Astrocyte (in vitro differentiated cells and primary cell): ENCODE results near the gene CDK5RAP2. TPM values are rescaled to one million over a fixed set of nuclear protein-coding genes. Genes with fewer than 3 reads are reported as not detected.

ENCODE experiments used
- DNase-seq: peaks from one replicate; pipeline ENCODE4 v3.0.0-alpha.2; 2010; ENCODE audit warnings: low read depth
- FAIRE-seq: peaks from 2 replicates; lab custom pipeline; 2011; peaks lifted over from hg19 to GRCh38; lab: Jason Lieb, UNC
- H2AFZ ChIP-seq: 2 replicates; pipeline ENCODE4 v1.6.0; 2012; ENCODE audit warnings: low read depth, low read length, inconsistent platforms
- H3K27ac ChIP-seq: 2 replicates; pipeline ENCODE4 v1.5.1; 2011; ENCODE audit warnings: low read depth, low read length, inconsistent platforms
- H3K27me3 ChIP-seq: 2 replicates; pipeline ENCODE4 v1.6.0; 2011; ENCODE audit warnings: low read length, inconsistent platforms; ENCODE audit not compliant: insufficient read depth
- H3K36me3 ChIP-seq: 2 replicates; pipeline ENCODE4 v1.5.1; 2011; ENCODE audit warnings: low read length, inconsistent platforms; ENCODE audit not compliant: insufficient read depth
- H3K4me1 ChIP-seq: 2 replicates; pipeline ENCODE4 v1.5.1; 2011; ENCODE audit warnings: low read length, inconsistent platforms; ENCODE audit not compliant: insufficient read depth
- H3K4me2 ChIP-seq: 2 replicates; pipeline ENCODE4 v1.6.0; 2012; ENCODE audit warnings: low read length, inconsistent platforms
- H3K4me3 ChIP-seq: 2 replicates; pipeline ENCODE4 v1.5.1; 2011; ENCODE audit warnings: low read depth, mild to moderate bottlenecking, low read length, inconsistent platforms; ENCODE audit not compliant: insufficient read depth
- H3K79me2 ChIP-seq: 2 replicates; pipeline ENCODE4 v1.6.0; 2012; ENCODE audit warnings: mild to moderate bottlenecking, low read length, inconsistent platforms; ENCODE audit not compliant: insufficient read depth
- H3K9ac ChIP-seq: 2 replicates; pipeline ENCODE4 v1.6.0; 2012; ENCODE audit warnings: mild to moderate bottlenecking, low read length, inconsistent platforms
- H3K9me3 ChIP-seq: 2 replicates; pipeline ENCODE4 v1.5.1; 2012; ENCODE audit warnings: low read depth, mild to moderate bottlenecking, low read length, inconsistent platforms; ENCODE audit not compliant: insufficient read depth
- H4K20me1 ChIP-seq: 2 replicates; pipeline ENCODE4 v1.6.0; 2012; ENCODE audit warnings: low read length, inconsistent platforms; ENCODE audit not compliant: insufficient read depth
- H3K27ac Mint-ChIP-seq: one replicate; pipeline ENCODE4 v1.8.0; 2021; ENCODE audit warnings: mild to moderate bottlenecking, mixed read lengths; ENCODE audit not compliant: unreplicated experiment
- H3K27me3 Mint-ChIP-seq: one replicate; pipeline ENCODE4 v1.8.0; 2021; ENCODE audit warnings: low read depth, mixed read lengths; ENCODE audit not compliant: unreplicated experiment
- H3K36me3 Mint-ChIP-seq: one replicate; pipeline ENCODE4 v1.8.0; 2021; ENCODE audit warnings: low read depth, mixed read lengths; ENCODE audit not compliant: unreplicated experiment
- H3K4me1 Mint-ChIP-seq: one replicate; pipeline ENCODE4 v1.8.0; 2021; ENCODE audit warnings: low read depth, mixed read lengths; ENCODE audit not compliant: unreplicated experiment
- H3K4me3 Mint-ChIP-seq: one replicate; pipeline ENCODE4 v1.8.0; 2021; ENCODE audit warnings: mild to moderate bottlenecking, moderate library complexity, mixed read lengths; ENCODE audit not compliant: unreplicated experiment
- H3K9me3 Mint-ChIP-seq: one replicate; pipeline ENCODE4 v1.8.0; 2021; ENCODE audit warnings: mild to moderate bottlenecking, mixed read lengths; ENCODE audit not compliant: unreplicated experiment
- EZH2 ChIP-seq: IDR thresholded peaks from 2 replicates; pipeline ENCODE4 v1.6.1; 2012; ENCODE audit warnings: mild to moderate bottlenecking, low read length, inconsistent platforms; ENCODE audit not compliant: insufficient read depth
- total RNA-seq: library from RNA; stranded (reverse); gene quantifications from 2 replicates; pipeline ENCODE4 v1.2.1, GENCODE V29; 2021
- TF ChIP-seq, protein P1 (sequence below): IDR thresholded peaks from 2 replicates; pipeline ENCODE4 v1.5.1; 2011; ENCODE audit warnings: low read depth, mild to moderate bottlenecking, inconsistent platforms, low read length, moderate library complexity; ENCODE audit not compliant: insufficient read depth

Gene CDK5RAP2
- total RNA-seq, 1 donor from 2014 or later: 36.3 TPM

- H3K9me3 Mint-ChIP-seq: no peaks in the 10 kb centered on the region
- H3K27me3 Mint-ChIP-seq: no peaks in the 10 kb centered on the region
- FAIRE-seq (no peak), DNase-seq (no peak)
- H3K79me2 ChIP-seq: no peaks in the 10 kb centered on the region
- no peaks in the 10 kb centered on the region for H3K9me3 ChIP-seq
- H3K4me3 Mint-ChIP-seq: no peak overlapping the region
- peaks cover 5% of the 10 kb centered on the region for H3K36me3 Mint-ChIP-seq
- no peak for TF ChIP-seq EZH2
- TF ChIP-seq, protein P1, sequence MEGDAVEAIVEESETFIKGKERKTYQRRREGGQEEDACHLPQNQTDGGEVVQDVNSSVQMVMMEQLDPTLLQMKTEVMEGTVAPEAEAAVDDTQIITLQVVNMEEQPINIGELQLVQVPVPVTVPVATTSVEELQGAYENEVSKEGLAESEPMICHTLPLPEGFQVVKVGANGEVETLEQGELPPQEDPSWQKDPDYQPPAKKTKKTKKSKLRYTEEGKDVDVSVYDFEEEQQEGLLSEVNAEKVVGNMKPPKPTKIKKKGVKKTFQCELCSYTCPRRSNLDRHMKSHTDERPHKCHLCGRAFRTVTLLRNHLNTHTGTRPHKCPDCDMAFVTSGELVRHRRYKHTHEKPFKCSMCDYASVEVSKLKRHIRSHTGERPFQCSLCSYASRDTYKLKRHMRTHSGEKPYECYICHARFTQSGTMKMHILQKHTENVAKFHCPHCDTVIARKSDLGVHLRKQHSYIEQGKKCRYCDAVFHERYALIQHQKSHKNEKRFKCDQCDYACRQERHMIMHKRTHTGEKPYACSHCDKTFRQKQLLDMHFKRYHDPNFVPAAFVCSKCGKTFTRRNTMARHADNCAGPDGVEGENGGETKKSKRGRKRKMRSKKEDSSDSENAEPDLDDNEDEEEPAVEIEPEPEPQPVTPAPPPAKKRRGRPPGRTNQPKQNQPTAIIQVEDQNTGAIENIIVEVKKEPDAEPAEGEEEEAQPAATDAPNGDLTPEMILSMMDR: no peak
- H4K20me1 ChIP-seq: no peaks in the 10 kb centered on the region
- peaks cover 49% of the 10 kb centered on the region for H3K4me1 ChIP-seq
- H3K4me2 ChIP-seq: no peak overlapping the region
- H3K9ac ChIP-seq: no peak overlapping the region
- H3K27ac ChIP-seq: no peak overlapping the region
- no peak overlapping the region for H3K4me3 ChIP-seq
- no peak overlapping the region for H2AFZ ChIP-seq
- H3K36me3 ChIP-seq: peaks cover 16% of the 10 kb centered on the region
- H3K27ac Mint-ChIP-seq: no peak overlapping the region
- peaks cover 53% of the 10 kb centered on the region for H3K4me1 Mint-ChIP-seq
- no peaks in the 10 kb centered on the region for H3K27me3 ChIP-seq
Observed at GRCh38 chr9:120398286-120398685, 181.7 kb downstream of the CDK5RAP2 start.

DNA sequence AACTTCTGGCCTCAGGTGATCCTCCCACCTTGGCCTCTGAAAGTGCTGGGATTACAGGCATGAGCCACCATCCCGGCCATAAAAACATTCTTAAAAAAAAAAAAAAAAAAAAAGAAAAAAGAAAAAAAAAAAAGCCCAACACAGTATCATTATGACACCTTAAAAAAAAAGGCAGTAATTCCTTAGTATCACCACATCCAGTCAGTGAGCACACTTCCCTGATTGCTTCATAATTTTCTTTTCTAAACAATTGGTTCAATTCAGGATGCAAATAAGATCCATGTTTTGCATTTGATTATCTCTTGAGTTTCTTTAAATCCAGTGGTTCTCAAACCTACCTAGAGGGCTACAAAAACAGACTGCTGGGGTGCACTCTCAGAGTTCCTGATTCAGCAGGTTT is 182.5 kb downstream of the CDK5RAP2 start:
- Histone ChIP-seq H3K4me3 (no peak overlapping the region), H3K9me3 (no peaks in the 10 kb centered on the region), H3K27me3 (no peaks in the 10 kb centered on the region), H3K36me3 (peaks cover 16% of the 10 kb centered on the region), H3K9ac (no peak overlapping the region), H3K27ac (no peak overlapping the region), H3K4me1 (peaks cover 45% of the 10 kb centered on the region), H3K4me2 (no peak overlapping the region), H2AFZ (no peak overlapping the region), H4K20me1 (no peaks in the 10 kb centered on the region), H3K79me2 (no peaks in the 10 kb centered on the region)
- Mint-ChIP-seq H3K4me1 (peaks cover 53% of the 10 kb centered on the region), H3K4me3 (no peak overlapping the region), H3K27me3 (no peaks in the 10 kb centered on the region), H3K27ac (no peak overlapping the region), H3K36me3 (peaks cover 10% of the 10 kb centered on the region), H3K9me3 (no peaks in the 10 kb centered on the region)
- FAIRE-seq (no peak), DNase-seq (no peak)
- TF ChIP-seq, protein P1: no peak
- TF ChIP-seq EZH2: no peak

- Histone ChIP-seq H3K4me2 (peak overlapping the region; percentile 31), H2AFZ (no peak overlapping the region), H3K9me3 (no peaks in the 10 kb centered on the region), H3K9ac (no peak overlapping the region), H3K27me3 (no peaks in the 10 kb centered on the region), H4K20me1 (no peaks in the 10 kb centered on the region), H3K27ac (peak overlapping the region; percentile 23), H3K79me2 (no peaks in the 10 kb centered on the region), H3K4me1 (peaks cover 42% of the 10 kb centered on the region), H3K4me3 (no peak overlapping the region), H3K36me3 (peaks cover 16% of the 10 kb centered on the region)
- H3K27me3 Mint-ChIP-seq: no peaks in the 10 kb centered on the region
- FAIRE-seq (no peak), DNase-seq (no peak)
- peaks cover 12% of the 10 kb centered on the region for H3K36me3 Mint-ChIP-seq
- H3K27ac Mint-ChIP-seq: no peak overlapping the region
- no peaks in the 10 kb centered on the region for H3K9me3 Mint-ChIP-seq
- H3K4me1 Mint-ChIP-seq: peaks cover 52% of the 10 kb centered on the region
- TF ChIP-seq, protein P1: no peak
- no peak for TF ChIP-seq EZH2
- no peak overlapping the region for H3K4me3 Mint-ChIP-seq
Observed at GRCh38 chr9:120396931-120397330, 183.0 kb downstream of the CDK5RAP2 start.
